ENCODE measurements around the gene ETV4.
A peak's percentile ranks its signal among the peaks of the same experiment; 100 is the strongest.
"Not testable (repeated sequence)": the region's sequence is repeated elsewhere in the genome, so short reads cannot be mapped to it uniquely, and the experiment has no call there.

The ETV4 gene

GRCh38 chr17:43543300-43543699, 2.8 kb downstream of the ETV4 start:
- no peak for DNase-seq

- DNase-seq = no peak
Measured at GRCh38 chr17:43542859-43543258, 3.3 kb downstream of the ETV4 start.

- DNase-seq = no peak
Measured at GRCh38 chr17:43540821-43541674, 5.1 kb downstream of the ETV4 start.

- DNase-seq = no peak
Measured at GRCh38 chr17:43536236-43536992, 9.7 kb downstream of the ETV4 start.

GRCh38 chr17:43534909-43535308, 11.2 kb downstream of the ETV4 start:
- DNase-seq = no peak

GRCh38 chr17:43533699-43534098, 12.4 kb downstream of the ETV4 start:
- DNase-seq = no peak

GRCh38 chr17:43532581-43532980, 13.6 kb downstream of the ETV4 start:
- DNase-seq = no peak

- no peak for DNase-seq
Measured at GRCh38 chr17:43531955-43532354, 14.2 kb downstream of the ETV4 start.

GRCh38 chr17:43531082-43531378, 15.1 kb downstream of the ETV4 start:
- no peak for DNase-seq

- peak; percentile 98 for DNase-seq
Measured at GRCh38 chr17:43530288-43531081, 15.7 kb downstream of the ETV4 start.

GRCh38 chr17:43529947-43530287, 16.2 kb downstream of the ETV4 start:
- DNase-seq = no peak

GRCh38 chr17:43528988-43529814, 16.9 kb downstream of the ETV4 start:
- no peak for DNase-seq

- no peak for DNase-seq
Measured at GRCh38 chr17:43528319-43528987, 17.7 kb downstream of the ETV4 start.

- no peak for DNase-seq
Measured at GRCh38 chr17:43526886-43527648, 19.1 kb downstream of the ETV4 start.

- no peak for DNase-seq
Measured at GRCh38 chr17:43524945-43525575, 21.1 kb downstream of the ETV4 start.

- DNase-seq = no peak
Measured at GRCh38 chr17:43521389-43521788, 24.8 kb downstream of the ETV4 start.

GRCh38 chr17:43517615-43518386, 28.3 kb downstream of the ETV4 start:
- DNase-seq = no peak

GRCh38 chr17:43517161-43517560, 29.0 kb downstream of the ETV4 start:
- no peak for DNase-seq

GRCh38 chr17:43515656-43516055, 30.5 kb downstream of the ETV4 start:
- DNase-seq = no peak

GRCh38 chr17:43511199-43511598, 34.9 kb downstream of the ETV4 start:
- not testable (repeated sequence) for DNase-seq
